Fibroblast of skin of back (primary cell): ENCODE data around the gene PTPRN2.
"Not testable (repeated sequence)": the region's sequence is repeated elsewhere in the genome, so short reads cannot be mapped to it uniquely, and the experiment has no call there.

Experiments used
- DNase-seq: peaks from one replicate; pipeline ENCODE4 v3.0.0-alpha.2; 2013

Gene PTPRN2

DNA sequence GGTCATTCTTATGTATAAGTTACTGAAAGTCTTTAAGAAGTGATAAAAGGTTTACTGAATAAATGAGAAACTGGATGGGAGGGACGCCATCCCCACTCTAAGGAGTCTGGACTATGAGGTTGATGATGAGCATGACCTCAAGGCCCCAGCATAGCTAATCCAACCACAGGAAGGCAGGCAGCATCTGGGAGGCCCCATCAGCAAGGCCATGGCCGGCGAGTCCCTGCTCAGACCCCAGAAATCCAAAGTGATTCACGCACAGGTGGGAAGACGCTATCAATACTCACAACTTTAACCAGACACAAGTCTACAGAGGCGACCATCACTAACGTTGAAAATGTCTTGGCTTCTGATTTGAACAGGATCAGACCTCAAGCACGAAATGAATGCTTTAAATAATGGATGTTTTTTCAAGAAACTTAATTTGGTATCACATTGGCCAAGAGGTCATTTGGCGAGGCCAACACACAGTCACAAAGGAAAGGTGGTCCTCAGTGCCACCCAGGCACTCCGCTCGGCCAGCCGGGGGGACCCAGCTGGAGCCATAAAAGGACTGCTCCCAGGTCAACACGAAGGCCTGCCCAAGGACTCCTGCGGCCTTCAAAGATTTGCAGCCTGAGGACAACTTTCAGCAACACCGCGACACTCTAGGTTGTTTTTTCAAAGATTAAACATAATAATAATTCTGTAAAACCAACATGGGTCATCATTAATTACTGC lies 228.5 kb downstream of the PTPRN2 start:
- no peak for DNase-seq

DNA sequence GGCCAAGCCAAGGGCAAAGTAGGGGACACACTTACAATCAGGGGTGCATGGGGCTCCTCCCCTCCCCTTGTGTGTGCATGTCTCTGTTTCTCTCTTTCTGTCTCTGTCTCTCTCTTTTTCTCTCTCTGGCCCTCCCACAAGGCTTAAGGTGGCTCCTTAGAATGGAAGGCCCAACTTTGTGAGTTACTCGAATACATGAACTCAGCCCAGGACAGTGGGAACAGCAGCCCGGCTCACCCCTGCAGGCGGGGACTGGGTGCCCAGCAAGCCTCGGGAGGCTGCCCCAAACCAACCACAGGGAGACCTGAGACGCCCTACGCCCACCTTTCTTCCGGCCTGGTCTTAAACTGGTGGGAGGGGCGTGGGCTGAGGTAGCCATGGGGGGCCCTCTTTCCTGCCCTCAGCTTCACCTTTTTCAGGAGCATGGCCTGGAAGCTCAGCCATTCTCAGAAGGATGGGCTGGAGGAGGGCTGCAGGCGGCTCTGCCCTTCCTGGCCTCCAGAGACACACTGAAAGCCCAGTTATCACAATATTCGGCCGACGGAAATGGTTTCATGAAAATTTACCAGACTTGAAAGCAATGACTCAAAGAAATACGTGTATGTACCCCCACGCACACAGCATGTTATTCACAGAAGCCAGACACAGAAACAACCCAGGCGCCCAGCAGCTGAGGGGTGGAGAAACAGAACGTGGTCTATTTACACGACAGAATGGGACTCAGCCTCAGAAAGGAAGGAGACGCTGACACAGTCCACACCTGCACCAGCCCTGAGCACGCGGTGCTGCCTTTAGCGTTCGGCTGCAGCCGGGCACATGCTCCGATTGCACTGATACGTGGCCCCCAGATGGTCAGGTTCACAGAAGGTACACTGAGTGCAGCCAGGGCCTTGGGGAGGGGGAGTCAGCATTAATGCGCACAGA lies 229.5 kb downstream of the PTPRN2 start:
- DNase-seq: no peak

DNA sequence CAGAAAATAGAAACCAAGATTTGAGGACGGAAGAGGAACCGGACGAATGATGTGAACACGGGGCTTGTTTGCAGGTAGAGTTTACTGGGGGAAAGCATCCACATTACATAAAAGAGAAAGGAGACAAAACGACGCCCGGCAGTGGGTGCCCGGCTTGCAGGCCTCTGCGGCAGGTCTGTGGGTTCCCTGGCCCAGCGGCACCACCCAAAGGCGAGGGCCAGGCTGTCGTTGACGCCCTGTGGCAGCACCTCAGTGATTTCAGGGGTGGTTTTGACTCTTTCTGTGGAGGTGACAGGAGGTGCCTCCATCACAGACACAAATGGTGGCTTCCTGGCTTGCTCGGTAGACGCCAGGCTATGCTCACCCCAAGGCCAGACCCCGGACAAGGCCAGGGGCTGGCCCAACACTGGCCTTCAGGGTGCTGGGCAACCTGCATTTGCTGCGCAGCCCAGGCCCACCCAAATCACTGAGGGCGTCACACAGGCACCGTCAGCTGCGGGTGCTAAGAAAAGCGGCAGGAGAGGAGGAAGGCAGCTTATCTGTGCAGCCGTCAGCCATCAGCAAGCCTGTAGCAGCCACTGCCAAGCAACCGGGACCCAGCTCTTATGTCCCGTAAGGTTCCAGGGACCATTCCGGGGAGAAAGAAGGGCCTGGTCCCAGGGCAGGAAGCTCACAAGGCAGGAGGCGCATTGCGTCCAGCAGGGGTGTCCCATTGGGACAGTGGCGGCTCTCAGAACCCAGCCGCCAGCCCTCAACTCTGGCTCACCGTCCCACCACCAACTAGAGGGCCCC lies 230.3 kb downstream of the PTPRN2 start:
- no peak for DNase-seq

DNA sequence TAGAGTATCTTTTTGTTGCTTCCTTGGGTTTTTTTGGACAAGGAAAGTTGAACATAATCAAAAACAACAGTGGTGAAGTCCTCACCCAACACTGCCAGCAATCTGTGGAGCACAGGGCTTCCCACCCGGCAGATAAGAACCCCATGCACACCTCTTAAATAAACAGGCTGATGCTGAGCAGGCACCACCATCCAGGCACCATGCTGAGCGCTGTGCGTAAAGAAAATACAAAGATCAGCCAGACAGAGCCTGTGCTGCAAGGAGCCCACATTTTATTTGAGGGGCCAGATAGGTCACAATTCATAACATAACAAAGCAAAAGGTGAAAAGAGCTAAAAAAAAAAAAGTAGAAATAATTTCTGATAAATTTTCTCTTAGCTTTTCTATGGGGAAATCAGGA lies 231.2 kb downstream of the PTPRN2 start:
- DNase-seq: no peak

DNA sequence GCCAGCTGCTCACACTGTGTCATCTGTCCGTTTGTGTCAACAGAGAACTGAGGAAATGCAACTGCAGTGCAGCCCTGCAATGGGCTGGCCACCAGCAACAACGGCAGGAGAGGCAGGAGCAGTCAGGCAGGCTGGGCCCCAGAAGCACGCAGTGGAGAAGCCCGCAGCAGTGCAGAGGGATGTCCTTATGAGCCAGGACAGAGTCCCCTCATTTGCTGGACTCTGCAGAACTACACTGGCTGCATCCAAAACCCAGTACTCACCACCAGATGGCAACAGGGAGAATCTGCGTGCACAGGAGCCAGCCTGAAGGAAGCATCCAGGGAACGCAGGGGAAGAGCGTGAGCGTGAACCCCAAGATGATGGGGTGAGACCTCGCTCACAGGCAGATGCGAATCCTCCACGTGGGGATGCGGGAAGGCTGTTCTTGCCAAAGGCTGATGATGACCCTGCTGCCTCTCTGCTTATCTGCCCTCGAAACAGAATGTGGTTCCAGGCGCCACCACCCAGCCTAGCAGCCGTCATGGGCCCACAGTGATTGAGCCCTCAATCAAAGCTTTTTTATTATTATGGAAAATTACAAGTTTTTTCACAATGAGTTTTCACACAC lies 232.1 kb downstream of the PTPRN2 start:
- no peak for DNase-seq

DNA sequence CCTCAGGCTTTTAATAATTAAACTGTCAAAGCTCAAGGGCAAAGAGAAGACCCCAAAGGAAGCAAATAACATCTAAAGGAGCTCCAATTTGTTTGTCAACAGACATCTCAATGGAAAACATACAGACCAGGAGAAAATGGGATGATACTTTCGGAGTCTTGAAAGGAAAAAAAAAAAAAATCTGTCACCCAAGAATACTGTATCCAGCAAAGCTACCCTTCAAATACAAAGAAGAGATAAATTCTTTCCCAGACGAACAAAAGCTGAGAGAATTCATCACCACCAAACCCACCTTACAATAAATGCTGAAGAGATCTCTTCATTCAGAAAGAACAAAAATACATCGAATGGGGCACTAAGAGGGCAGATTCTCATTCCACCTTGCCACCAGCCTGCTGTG lies 232.8 kb downstream of the PTPRN2 start:
- no peak for DNase-seq

DNA sequence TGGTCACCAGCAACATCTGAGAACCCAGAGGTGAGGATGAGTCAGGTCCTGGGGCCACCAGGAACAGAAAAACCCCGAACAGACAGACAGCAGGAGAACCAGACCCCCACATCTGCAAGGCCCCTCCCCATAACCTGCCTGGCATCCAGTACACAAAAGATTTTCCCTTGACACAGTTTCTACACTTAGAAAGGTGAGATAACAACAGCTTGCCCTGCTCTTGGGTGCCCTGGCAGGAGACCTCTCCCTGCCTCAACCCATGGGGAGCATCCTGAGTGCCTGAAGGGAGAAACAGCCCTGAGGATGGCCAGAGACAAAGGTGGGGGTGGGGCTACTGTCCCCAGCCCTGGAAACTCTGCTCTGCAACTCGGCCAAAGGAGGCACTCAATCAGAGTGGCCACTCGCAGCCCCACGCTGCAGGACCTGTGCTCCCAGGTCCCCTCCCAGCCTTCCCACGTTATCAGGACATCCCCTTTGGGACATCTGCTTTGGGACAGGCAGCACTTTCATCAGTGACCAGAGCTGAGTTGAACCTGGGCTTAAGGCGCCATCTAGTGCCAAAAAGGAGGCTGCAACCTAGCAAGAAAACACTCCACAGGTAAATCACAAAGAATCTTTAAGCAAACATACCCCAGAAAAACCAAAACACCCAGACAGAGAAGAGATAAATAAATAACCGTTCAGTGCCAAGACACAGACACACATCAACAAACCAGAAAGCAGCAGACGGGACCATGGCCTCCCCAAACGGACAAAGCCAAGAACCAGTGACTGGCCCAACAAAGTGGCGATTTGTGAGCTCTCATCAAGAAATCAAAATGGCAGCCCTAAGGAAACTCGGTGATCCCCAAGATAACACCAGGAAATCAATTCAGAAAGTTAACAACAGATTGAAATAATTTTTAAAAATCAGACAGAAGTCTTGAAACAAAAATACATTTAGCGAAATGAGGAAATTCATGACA lies 233.7 kb downstream of the PTPRN2 start:
- peak; percentile 21 for DNase-seq

DNA sequence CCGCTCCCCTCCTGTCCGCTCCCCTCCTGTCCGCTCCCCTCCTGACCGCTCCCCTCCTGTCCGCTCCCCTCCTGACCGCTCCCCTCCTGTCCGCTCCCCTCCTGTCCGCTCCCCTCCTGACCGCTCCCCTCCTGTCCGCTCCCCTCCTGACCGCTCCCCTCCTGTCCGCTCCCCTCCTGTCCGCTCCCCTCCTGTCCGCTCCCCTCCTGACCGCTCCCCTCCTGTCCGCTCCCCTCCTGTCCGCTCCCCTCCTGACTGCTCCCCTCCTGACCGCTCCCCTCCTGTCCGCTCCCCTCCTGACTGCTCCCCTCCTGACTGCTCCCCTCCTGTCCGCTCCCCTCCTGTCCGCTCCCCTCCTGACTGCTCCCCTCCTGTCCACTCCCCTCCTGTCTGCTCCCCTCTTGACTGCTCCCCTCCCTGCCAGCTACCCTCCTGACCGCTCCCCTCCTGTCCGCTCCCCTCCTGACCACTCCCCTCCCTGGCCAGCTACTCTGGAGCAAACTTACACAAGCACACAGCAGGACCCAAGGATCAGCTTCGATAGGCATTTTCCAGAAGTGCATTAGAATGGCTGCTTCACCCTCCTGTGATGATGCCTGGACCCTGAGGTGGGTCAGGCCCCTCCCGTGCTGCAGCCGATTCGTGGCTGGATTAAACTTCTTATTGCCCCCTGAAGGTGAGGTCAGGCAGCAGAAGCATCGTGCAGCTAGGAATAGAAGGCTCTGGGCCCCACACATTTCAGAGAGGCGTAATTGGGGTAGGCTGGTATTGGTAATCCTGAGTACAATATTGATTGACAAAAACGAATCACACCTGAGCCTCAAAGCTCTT lies 235.5 kb downstream of the PTPRN2 start:
- DNase-seq: not testable (repeated sequence)

DNA sequence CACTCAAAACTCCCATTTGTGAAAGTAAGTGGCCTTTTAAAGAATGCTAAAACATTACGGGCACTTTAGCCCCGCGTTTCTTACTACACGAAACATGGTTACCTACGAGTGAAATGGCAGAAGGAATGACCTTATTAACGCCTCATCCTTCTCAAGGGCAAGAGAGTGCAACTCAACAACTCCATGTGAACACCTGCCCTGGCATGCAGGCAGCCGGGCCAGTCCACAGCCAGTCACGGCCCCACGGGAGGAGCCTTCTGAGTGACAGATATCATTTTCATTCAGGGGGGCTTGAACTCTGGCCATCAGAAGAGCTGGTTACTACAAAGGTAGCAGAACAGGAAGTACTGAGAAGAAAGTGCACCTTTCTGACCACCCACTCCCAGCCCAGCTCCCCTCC lies 236.1 kb downstream of the PTPRN2 start:
- DNase-seq: no peak

DNA sequence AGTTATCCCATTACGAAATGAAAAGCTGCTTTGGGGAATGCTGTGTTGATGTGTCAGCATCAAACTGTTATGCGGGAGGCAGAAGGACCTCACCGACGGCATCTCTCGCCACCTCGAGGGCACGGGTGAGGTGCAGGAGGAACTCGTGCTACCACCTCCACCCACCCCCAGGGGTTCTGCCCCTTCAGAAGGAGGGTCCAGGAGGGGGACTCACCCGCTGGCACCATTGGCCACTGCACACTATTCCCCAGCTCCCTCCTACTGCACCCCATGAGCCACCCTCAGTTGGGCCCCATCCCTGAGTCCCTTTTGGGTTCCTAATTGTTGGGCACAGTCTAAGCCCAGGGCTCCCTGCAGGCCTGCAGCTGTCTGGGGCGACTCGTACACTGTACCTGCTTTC lies 236.6 kb downstream of the PTPRN2 start:
- no peak for DNase-seq

DNA sequence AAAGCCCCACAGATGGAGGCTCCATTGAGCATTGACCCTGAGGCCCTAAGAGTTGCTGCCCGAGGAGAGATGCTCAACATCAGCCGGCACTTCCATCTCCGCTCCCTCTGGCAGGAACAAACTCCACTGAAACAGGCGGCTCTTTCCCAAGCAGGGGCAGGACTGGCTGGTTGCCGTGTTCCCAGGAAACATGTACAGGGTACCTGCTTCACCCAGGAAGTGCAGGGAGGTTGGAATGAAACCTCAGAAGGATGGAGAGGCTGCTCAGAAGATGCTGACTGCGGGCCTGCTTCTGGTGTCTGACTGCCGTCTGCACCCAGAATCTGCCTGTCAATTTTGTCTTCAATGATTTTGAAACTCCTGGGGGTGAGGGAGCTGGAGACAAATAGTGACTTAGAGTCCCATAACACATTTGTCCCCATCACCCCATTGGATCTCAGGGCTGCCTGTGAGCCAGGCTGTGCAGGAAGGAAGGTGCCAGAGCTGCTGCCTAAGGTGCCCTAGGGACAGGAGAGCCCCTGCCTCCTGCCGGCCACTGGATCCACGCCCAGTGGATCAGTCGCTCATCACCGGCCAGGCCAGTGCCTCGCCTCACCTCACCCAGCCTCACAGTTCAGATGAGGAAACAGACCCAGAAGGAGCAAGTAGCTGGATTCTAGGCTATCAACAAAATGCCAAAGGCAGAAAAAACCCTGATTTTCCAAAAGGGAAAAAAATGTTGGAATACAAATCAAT lies 237.3 kb downstream of the PTPRN2 start:
- DNase-seq: no peak

DNA sequence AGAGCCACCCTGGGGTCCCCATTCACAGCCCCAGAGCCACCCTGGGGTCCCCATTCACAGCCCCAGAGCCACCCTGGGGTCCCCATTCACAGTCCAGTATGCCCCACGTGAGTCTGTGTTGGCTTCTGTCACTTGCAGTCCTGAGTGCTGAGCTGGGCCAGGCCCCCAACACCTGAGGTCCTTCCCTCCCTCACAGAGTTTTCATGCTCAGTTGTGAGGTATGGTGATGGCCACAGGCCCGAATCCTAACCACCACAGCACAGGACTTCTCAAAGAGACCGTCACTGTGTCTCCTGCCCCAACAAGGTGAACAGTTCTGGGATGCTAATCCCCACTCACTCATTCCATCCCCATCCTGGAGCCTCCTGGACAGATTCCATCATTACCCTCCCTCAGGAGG lies 239.2 kb downstream of the PTPRN2 start:
- no peak for DNase-seq

DNA sequence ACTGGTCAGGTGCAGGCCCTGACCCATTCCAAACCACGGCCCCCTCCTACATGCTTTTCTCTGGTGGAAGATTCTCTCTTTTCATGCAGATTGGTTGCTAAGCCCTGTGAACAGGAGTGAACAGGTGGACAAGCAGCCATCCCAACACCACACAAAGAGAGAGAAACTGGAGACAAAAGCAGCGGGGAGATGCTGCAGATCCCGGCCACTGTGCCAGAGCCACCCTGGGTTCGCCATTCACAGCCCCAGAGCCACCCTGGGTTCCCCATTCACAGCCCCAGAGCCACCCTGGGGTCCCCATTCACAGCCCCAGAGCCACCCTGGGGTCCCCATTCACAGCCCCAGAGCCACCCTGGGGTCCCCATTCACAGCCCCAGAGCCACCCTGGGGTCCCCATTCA lies 239.6 kb downstream of the PTPRN2 start:
- not testable (repeated sequence) for DNase-seq

DNA sequence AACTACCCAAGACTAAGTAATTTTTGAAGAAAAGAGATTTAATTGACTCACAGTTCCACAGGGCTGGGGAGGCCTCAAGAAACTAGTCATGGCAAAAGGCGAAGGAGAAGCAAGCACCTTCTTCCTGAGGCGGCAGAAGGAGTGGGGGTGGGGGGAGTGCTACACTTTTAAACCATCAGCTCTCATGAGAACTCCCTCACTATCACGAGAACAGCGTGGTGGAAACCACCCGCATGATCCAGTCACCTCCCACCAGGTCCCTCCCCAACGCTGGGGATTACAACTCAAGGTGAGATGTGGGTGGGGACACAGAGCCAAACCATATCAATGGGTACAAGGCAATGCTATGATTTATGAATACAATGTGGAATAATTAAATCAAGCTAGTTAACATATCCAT lies 241.9 kb downstream of the PTPRN2 start:
- DNase-seq: no peak

DNA sequence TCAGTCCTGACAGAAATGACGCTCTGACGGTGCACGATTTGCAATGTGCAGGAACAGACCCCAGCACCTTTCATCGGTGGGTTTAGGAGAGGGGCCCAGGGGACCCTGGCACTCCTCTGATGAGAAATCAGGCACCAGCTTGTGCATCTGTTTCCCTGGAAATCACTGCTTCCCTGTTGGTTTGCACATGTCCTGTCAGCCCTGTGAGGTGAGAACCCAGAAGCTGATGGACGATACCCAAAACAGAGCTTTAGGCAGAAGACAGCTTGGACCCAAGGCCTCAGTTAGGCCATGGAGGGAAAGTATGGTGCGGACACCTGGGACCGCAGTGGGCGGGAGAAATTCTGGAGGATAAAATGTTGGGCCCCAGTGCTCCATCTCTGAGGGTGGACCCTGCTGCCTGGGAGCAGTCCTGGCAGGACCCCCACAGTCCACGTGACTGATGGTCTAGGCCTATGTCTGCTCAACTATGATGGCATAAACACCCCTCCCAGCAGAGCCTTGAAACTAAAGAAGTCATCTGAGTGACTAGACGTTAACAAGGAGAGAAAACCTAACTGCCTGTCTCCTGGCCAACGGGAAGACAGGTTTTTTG lies 242.8 kb downstream of the PTPRN2 start:
- no peak for DNase-seq

DNA sequence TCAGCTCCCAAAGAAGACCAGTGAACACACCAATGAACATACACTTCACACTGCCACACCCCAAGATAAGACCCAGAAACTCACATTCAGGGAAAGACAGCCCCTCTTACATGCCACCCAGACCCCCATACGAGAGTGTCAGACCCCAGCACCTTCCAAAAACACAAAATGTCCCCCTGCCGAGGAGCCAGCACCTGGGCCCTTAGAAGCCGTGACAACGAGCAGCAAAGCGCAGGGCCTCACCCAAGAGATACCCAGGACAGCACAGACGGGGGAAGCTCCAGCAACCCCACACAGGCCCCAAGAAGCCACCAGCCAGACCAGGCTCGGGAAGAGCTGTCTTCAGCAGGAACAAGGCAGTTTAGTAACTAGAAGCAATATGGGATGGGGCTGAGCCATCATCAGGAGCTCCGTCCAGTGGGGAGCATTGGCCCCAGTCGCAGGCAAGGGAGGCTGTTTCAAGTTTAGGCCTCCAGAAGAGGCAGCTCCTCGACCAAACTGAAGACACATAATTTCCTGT lies 243.6 kb downstream of the PTPRN2 start:
- DNase-seq: no peak

DNA sequence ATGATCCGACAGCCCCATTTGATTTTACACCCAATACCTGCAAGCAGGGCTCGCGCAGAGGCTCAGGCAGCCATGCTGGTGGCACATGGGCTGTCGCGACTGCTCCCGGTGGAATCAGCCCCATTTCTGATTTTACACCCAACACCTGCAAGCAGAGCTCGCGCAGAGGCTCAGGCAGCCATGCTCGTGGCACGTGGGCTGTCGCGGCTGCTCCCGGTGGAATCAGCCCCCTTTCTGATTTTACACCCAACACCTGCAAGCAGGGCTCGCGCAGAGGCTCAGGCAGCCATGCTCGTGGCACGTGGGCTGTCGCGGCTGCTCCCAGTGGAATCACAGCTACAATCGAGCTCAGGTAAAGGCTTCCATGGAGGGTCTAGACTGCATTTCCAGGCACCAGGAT lies 244.1 kb downstream of the PTPRN2 start:
- no peak for DNase-seq

DNA sequence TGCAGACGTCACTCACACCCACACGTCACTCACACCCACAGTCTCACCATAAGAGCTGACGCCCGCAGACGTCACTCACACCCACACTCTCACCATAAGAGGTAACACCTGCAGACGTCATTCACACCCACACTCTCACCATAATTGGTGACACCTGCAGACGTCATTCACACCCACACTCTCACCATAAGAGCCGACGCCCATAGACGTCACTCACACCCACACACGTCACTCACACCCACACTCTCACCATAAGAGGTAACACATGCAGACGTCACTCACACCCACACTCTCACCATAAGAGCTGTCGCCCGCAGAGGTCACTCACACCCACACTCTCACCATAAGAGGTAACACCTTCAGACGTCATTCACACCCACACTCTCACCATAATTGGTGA lies 246.5 kb downstream of the PTPRN2 start:
- not testable (repeated sequence) for DNase-seq

DNA sequence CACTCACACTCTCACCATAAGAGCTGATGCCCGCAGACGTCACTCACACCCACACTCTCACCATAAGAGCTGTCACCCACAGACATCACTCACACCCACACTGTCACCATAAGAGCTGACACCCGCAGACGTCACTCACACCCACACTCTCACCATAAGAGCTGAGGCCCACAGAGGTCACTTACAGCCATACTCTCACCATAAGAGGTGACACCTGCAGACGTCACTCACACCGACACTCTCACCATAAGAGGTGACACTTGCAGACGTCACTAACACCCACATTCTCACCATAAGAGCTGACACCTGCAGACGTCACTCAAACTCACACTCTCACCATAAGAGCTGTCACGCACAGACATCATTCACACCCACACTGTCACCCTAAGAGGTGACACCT lies 250.7 kb downstream of the PTPRN2 start:
- DNase-seq: not testable (repeated sequence)
